WTC11 (cell line): ENCODE data around the gene NEDD4L.

ENCODE experiments used
- CTCF ChIP-seq: fragments of 200-600 bp; IDR thresholded peaks from 2 replicates; pipeline ENCODE4 v1.8.0; 2022; ENCODE audit warnings: antibody characterized with exemption
- ETV6 ChIP-seq: sonication (generic); formaldehyde crosslinking; IDR thresholded peaks from 2 replicates; pipeline ENCODE4 v1.8.1; 2022; ENCODE audit warnings: mild to moderate bottlenecking, missing genetic modification reagents
- GABPB1 ChIP-seq: sonication (generic); formaldehyde crosslinking; IDR thresholded peaks from 2 replicates; pipeline ENCODE4 v1.8.1; 2023; ENCODE audit warnings: mild to moderate bottlenecking, missing genetic modification reagents
- PREB ChIP-seq: sonication (generic); formaldehyde crosslinking; IDR thresholded peaks from 2 replicates; pipeline ENCODE4 v1.8.1; 2022; ENCODE audit warnings: mild to moderate bottlenecking, missing genetic modification reagents, moderate library complexity, borderline replicate concordance
- TF ChIP-seq, protein P1 (sequence below): sonication (generic); formaldehyde crosslinking; IDR thresholded peaks from 2 replicates; pipeline ENCODE4 v1.8.1; 2023; ENCODE audit warnings: mild to moderate bottlenecking, moderate library complexity, missing genetic modification reagents

GRCh38 chr18:58150772-58151171 lies 106.7 kb downstream of the NEDD4L start:
- TF ChIP-seq CTCF (no peak), PREB (no peak), ETV6 (CRISPR knock-in tag) (no peak), GABPB1 (CRISPR knock-in tag) (no peak)
- TF ChIP-seq, protein P1, sequence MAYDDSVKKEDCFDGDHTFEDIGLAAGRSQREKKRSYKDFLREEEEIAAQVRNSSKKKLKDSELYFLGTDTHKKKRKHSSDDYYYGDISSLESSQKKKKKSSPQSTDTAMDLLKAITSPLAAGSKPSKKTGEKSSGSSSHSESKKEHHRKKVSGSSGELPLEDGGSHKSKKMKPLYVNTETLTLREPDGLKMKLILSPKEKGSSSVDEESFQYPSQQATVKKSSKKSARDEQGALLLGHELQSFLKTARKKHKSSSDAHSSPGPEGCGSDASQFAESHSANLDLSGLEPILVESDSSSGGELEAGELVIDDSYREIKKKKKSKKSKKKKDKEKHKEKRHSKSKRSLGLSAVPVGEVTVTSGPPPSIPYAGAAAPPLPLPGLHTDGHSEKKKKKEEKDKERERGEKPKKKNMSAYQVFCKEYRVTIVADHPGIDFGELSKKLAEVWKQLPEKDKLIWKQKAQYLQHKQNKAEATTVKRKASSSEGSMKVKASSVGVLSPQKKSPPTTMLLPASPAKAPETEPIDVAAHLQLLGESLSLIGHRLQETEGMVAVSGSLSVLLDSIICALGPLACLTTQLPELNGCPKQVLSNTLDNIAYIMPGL: no peak
